KMS-11 (cell line): ENCODE measurements around the gene SYF2.

Experiments used
- H2AFZ ChIP-seq: fragments of 200-600 bp; sonication (generic); 2 replicates; pipeline ENCODE4 v1.6.1; 2016; ENCODE audit warnings: antibody characterized with exemption, mixed run types, low read depth
- H3K27ac ChIP-seq: fragments of 200-600 bp; sonication (generic); 2 replicates; pipeline ENCODE4 v1.6.1; 2016; ENCODE audit warnings: mild to moderate bottlenecking, mixed run types
- H3K27me3 ChIP-seq: fragments of 200-600 bp; sonication (generic); 2 replicates; pipeline ENCODE4 v1.6.1; 2017; ENCODE audit warnings: mild to moderate bottlenecking, low read depth, mixed run types, moderate library complexity; ENCODE audit not compliant: insufficient read depth
- H3K36me3 ChIP-seq: fragments of 200-600 bp; sonication (generic); 2 replicates; pipeline ENCODE4 v1.6.1; 2017; ENCODE audit warnings: mild to moderate bottlenecking, mixed run types; ENCODE audit not compliant: insufficient read depth
- H3K4me1 ChIP-seq: fragments of 200-600 bp; sonication (generic); 2 replicates; pipeline ENCODE4 v1.6.1; 2016; ENCODE audit warnings: mild to moderate bottlenecking, low read depth, mixed run types; ENCODE audit not compliant: poor library complexity, severe bottlenecking
- H3K4me2 ChIP-seq: fragments of 200-600 bp; sonication (generic); 2 replicates; pipeline ENCODE4 v1.7.0; 2016; ENCODE audit warnings: mild to moderate bottlenecking, mixed run types
- H3K4me3 ChIP-seq: fragments of 200-600 bp; sonication (generic); IDR thresholded peaks from 2 replicates; pipeline ENCODE4 v1.6.1; 2017; ENCODE audit warnings: low read depth, low read length, mixed read lengths; ENCODE audit not compliant: insufficient read depth
- H3K79me2 ChIP-seq: fragments of 200-600 bp; sonication (generic); 2 replicates; pipeline ENCODE4 v1.6.1; 2016; ENCODE audit warnings: low read depth, mixed run types; ENCODE audit not compliant: insufficient read depth
- H3K9ac ChIP-seq: fragments of 200-600 bp; sonication (generic); 2 replicates; pipeline ENCODE4 v1.6.1; 2016; ENCODE audit warnings: mild to moderate bottlenecking, mixed run types
- H4K20me1 ChIP-seq: fragments of 200-600 bp; sonication (generic); 2 replicates; pipeline ENCODE4 v1.6.1; 2016; ENCODE audit warnings: mild to moderate bottlenecking, mixed run types; ENCODE audit not compliant: insufficient read depth
- CTCF ChIP-seq: fragments of 200-600 bp; sonication (generic); conservative IDR thresholded peaks from 2 replicates; pipeline ENCODE4 v1.6.1; 2017; ENCODE audit warnings: low read depth, mild to moderate bottlenecking, antibody characterized with exemption, low read length, moderate library complexity, mixed read lengths

Gene SYF2

GRCh38 chr1:25186161-25187007 lies 45.9 kb downstream of the SYF2 start:
- Histone ChIP-seq H3K9ac (no peak overlapping the region), H3K27ac (no peak overlapping the region), H3K79me2 (no peaks in the 10 kb centered on the region), H3K27me3 (no peaks in the 10 kb centered on the region), H3K36me3 (no peaks in the 10 kb centered on the region), H3K4me1 (no peaks in the 10 kb centered on the region), H3K4me2 (no peak overlapping the region), H2AFZ (no peak overlapping the region), H4K20me1 (no peaks in the 10 kb centered on the region), H3K4me3 (no peak overlapping the region)
- TF ChIP-seq CTCF: no peak

- no peak for TF ChIP-seq CTCF
- Histone ChIP-seq H3K79me2 (no peaks in the 10 kb centered on the region), H3K27ac (no peak overlapping the region), H3K4me1 (no peaks in the 10 kb centered on the region), H2AFZ (no peak overlapping the region), H4K20me1 (no peaks in the 10 kb centered on the region), H3K4me3 (no peak overlapping the region), H3K4me2 (no peak overlapping the region), H3K9ac (no peak overlapping the region), H3K36me3 (no peaks in the 10 kb centered on the region), H3K27me3 (no peaks in the 10 kb centered on the region)
Observed at GRCh38 chr1:25185409-25186160, 46.7 kb downstream of the SYF2 start.

GRCh38 chr1:25184001-25184762 lies 48.1 kb downstream of the SYF2 start:
- H3K27ac ChIP-seq: no peak overlapping the region
- no peaks in the 10 kb centered on the region for H4K20me1 ChIP-seq
- H3K9ac ChIP-seq: no peak overlapping the region
- H3K4me3 ChIP-seq: no peak overlapping the region
- no peaks in the 10 kb centered on the region for H3K36me3 ChIP-seq
- no peak overlapping the region for H3K4me2 ChIP-seq
- TF ChIP-seq CTCF: no peak
- H2AFZ ChIP-seq: no peak overlapping the region
- no peaks in the 10 kb centered on the region for H3K79me2 ChIP-seq
- no peaks in the 10 kb centered on the region for H3K4me1 ChIP-seq
- H3K27me3 ChIP-seq: no peaks in the 10 kb centered on the region

GRCh38 chr1:25183126-25183980 lies 48.9 kb downstream of the SYF2 start:
- Histone ChIP-seq H3K36me3 (no peaks in the 10 kb centered on the region), H3K79me2 (no peaks in the 10 kb centered on the region), H2AFZ (no peak overlapping the region), H3K4me3 (no peak overlapping the region), H3K9ac (no peak overlapping the region), H4K20me1 (no peaks in the 10 kb centered on the region), H3K4me2 (no peak overlapping the region), H3K27ac (no peak overlapping the region), H3K27me3 (no peaks in the 10 kb centered on the region), H3K4me1 (no peaks in the 10 kb centered on the region)
- no peak for TF ChIP-seq CTCF
